Esophagus (tissue), 2 donors: ENCODE results near the gene GUCD1. TPM values are rescaled to one million over a fixed set of nuclear protein-coding genes. Genes with fewer than 3 reads are reported as not detected.

Experiments
- H3K27ac ChIP-seq, 2 donors: one replicate each; pipeline ENCODE4 v1.5.1; 2013; ENCODE audit warnings: low read depth in 2 of 2, mild to moderate bottlenecking in 2 of 2, inconsistent platforms in 1 of 2, low read length in 1 of 2, moderate library complexity in 1 of 2
- H3K27me3 ChIP-seq, 2 donors: one replicate each; pipeline ENCODE4 v1.6.1; 2013; ENCODE audit warnings: low read length in 2 of 2, control low read depth in 1 of 2, mild to moderate bottlenecking in 1 of 2; ENCODE audit not compliant: insufficient read depth in 2 of 2, control insufficient read depth in 1 of 2
- H3K36me3 ChIP-seq, 2 donors: one replicate each; pipeline ENCODE4 v1.6.1; 2013; ENCODE audit warnings: low read length in 1 of 2; ENCODE audit not compliant: control insufficient read depth in 2 of 2, insufficient read depth in 2 of 2
- H3K4me1 ChIP-seq, 2 donors: one replicate each; pipeline ENCODE4 v1.6.1; 2013; ENCODE audit warnings: low read length in 1 of 2; ENCODE audit not compliant: control insufficient read depth in 2 of 2, insufficient read depth in 2 of 2
- H3K4me3 ChIP-seq, 2 donors: one replicate each; pipeline ENCODE4 v1.5.1; 2013; ENCODE audit warnings: low read length in 2 of 2, mild to moderate bottlenecking in 2 of 2, low read depth in 1 of 2, moderate library complexity in 1 of 2
- H3K9me3 ChIP-seq, 2 donors: one replicate each; pipeline ENCODE4 v1.6.1; 2013; ENCODE audit warnings: mild to moderate bottlenecking in 2 of 2, low read depth in 1 of 2, low read length in 1 of 2, moderate library complexity in 1 of 2; ENCODE audit not compliant: control insufficient read depth in 2 of 2, insufficient read depth in 1 of 2
- WGBS, 2 donors: extraction: QIAGEN DNeasy Blood & Tissue Kit; methylation state at CpG; one replicate each; pipeline ENCODE4 v1.1.7; 2013; 5-methylcytosine and 5-hydroxymethylcytosine counted together
- polyA plus RNA-seq, 2 donors: library from polyadenylated mRNA; stranded (reverse); fragments of 200-250 nt; gene quantifications; one replicate each; pipeline ENCODE4 v1.2.3, GENCODE V29; 2013
- donor health status: healthy with polysubstance abuse.
- donor health status: Bipolar disorder and iron deficiency.

Gene GUCD1
- polyA plus RNA-seq, 2 donors: 50.4 to 62.9 TPM

DNA sequence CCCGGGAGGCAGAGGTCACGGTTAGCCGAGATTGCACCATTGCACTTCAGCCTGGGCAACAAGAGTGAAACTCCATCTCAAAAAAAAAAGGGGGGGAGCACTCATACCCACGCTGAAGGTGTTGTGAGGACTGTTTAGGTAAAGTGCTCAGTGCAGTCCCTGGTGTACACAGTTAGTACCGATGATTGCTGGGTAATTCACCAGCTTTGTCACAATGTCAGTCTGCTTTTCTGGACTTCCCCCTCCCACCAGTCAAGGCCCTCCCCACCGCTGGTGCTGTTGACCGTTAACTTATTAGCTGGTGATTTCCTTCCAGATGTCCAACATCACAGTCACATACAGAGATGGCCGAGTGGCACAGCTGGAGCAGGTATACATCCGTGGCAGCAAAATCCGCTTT is 12.7 kb upstream of the GUCD1 start:
- H3K4me3 ChIP-seq: no peak overlapping the region
- H3K27me3 ChIP-seq: no peaks in the 10 kb centered on the region
- H3K36me3 ChIP-seq: peaks cover 8 to 35% of the 10 kb centered on the region in 2 donors
- no peaks in the 10 kb centered on the region for H3K9me3 ChIP-seq
- 80 to 82% methylated on average over 10 of the region's 10 CpGs for WGBS, 2 donors
- H3K27ac ChIP-seq: no peak overlapping the region
- H3K4me1 ChIP-seq: no peaks in the 10 kb centered on the region

DNA sequence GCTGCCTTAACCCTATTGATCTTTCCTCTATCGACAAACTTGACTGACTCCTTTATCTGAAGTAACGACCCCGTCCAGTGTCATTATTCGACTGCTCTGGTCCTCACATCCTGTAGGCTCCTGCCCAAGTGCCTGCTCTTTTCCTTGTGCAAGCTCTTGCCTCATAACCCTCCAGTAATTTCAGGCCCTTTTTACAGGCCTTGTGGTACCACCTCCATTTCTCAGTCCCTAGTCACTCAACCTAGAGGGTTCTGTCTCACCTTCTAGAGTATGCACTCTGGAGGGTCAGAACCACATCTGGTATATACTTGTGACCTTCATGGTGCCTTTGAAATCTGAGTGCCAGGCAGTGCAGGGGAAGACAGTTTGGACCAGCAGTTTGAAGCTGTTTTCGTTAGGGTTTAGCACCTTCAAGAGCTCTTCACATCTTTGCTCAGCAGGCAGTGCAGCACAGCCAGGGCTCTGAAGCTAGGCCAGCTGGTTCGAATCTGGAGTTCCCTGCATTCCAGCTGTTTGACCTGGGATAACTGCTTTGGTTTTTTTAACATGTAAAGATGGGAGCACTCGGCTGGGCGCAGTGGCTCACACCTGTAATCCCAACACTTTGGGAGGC is 12.1 kb upstream of the GUCD1 start:
- no peaks in the 10 kb centered on the region for H3K4me1 ChIP-seq
- H3K4me3 ChIP-seq: no peak overlapping the region
- peaks cover 4 to 29% of the 10 kb centered on the region in 2 donors for H3K36me3 ChIP-seq
- 72 to 73% methylated on average over 8 of the region's 8 CpGs for WGBS, 2 donors
- no peaks in the 10 kb centered on the region for H3K27me3 ChIP-seq
- no peaks in the 10 kb centered on the region for H3K9me3 ChIP-seq
- H3K27ac ChIP-seq: no peak overlapping the region

DNA sequence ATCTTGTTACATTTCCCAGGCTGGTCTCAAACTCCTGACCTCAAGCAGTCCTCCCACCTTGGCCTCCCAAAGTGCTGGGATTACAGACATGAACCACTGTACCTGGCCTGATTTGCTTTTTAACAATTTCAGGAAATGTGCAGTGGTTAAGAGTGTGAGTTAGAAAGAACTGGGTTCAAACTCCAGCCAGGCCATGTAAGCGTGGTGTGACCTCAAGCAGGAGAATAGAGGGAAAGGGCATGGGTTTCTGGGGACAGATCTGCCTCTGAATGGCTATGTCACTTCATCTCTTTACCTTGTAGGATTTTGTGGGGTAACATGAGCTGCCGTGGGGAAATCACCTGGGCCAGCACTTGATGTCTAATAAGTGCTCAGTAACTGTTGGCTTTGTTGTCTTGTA is 10.1 kb upstream of the GUCD1 start:
- 82 to 87% methylated on average over 2 of the region's 2 CpGs for WGBS, 2 donors
- H3K4me3 ChIP-seq: no peak overlapping the region
- no peaks in the 10 kb centered on the region for H3K27me3 ChIP-seq
- no peaks in the 10 kb centered on the region for H3K9me3 ChIP-seq
- no peaks in the 10 kb centered on the region for H3K4me1 ChIP-seq
- peaks cover 3 to 24% of the 10 kb centered on the region in 2 donors for H3K36me3 ChIP-seq
- H3K27ac ChIP-seq: no peak overlapping the region

DNA sequence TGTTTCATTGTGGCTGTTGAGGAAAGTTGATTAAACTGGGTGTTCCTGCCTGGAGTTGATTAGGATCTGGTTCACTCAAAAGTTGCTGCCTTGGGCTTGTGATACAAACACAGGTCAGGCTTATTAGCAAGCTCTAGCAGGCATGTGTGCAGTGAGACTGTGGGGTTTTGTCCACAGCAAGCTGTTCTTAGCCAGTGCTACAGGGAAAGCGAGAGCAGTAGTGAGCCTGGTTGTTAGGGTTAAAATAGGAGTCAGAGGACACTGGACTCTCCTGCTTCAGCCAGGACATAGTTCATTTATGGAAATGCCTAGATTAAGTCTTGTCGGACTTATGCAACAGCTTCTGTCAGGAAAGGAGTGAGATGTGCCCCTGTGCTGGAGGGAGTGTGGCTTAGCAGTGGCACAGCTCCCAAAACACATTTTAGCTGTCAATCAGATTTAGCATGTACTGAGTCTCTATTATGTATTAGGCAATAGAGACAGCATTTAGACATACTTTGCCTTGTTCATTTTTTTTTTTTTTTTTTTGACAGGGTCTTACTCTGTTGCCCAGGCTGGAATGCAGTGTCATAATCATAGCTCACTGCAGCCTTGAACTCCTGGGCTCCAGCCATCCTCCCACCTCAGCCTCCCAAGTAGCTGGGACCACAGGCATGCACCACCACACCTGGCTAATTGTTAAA is 9.6 kb upstream of the GUCD1 start:
- H3K4me3 ChIP-seq: no peak overlapping the region
- WGBS, 2 donors: 64 to 65% methylated on average over 2 of the region's 2 CpGs
- no peaks in the 10 kb centered on the region for H3K9me3 ChIP-seq
- peak overlapping the region in 1 of 2 donors; percentile 20 for H3K27ac ChIP-seq
- no peaks in the 10 kb centered on the region for H3K4me1 ChIP-seq
- peaks cover 3 to 23% of the 10 kb centered on the region in 2 donors for H3K36me3 ChIP-seq
- no peaks in the 10 kb centered on the region for H3K27me3 ChIP-seq

DNA sequence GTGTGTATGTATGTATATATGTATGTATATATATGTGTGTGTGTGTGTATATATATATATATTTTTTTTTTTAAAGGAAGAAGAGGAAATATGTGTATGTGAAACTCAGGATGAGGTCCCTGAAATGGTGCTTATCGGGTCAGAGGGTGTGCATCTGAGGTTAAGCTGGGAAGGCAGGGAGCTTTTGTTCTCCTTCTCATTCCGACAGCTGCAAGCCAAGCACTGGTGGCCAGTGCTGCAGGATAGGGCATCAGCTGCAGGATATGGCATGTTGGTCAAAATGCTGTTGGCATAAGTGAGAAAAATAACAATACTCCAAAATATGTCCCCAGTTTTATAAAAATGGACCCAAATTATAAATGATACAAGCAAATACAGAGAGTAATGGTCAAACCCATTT is 8.3 kb upstream of the GUCD1 start:
- H3K4me3 ChIP-seq: no peak overlapping the region

DNA sequence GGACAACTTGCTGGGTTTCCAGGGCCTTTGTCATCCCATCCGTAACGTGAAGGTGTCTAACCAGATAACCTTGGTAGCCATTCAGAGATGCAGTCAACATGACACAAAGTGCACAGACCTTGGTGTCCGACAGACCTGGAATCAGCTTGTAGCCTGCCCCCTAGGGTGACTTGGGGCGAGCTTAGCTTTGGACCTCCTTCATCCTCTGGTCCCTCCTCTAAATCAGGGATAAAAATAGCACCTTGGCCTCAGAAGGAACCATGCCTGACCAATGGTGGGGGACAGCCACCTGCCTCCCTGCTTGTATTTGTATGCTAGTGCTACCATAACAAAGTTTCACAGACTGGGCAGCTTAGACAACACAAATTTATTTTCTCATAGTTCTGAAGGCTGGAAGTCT is 4.5 kb upstream of the GUCD1 start:
- Histone ChIP-seq H3K36me3 (peaks cover 6 to 18% of the 10 kb centered on the region in 2 donors), H3K4me1 (no peaks in the 10 kb centered on the region)
- 60 to 62% methylated on average over 4 of the region's 4 CpGs for WGBS, 2 donors

More for the DNA sequence above, 8.3 kb upstream of the GUCD1 start:
- 94 to 96% methylated on average over 2 of the region's 2 CpGs for WGBS, 2 donors
- peaks cover 9 to 29% of the 10 kb centered on the region in 2 donors for H3K36me3 ChIP-seq
- H3K9me3 ChIP-seq: no peaks in the 10 kb centered on the region
- H3K27ac ChIP-seq: no peak overlapping the region
- H3K4me1 ChIP-seq: no peaks in the 10 kb centered on the region
- no peaks in the 10 kb centered on the region for H3K27me3 ChIP-seq

DNA sequence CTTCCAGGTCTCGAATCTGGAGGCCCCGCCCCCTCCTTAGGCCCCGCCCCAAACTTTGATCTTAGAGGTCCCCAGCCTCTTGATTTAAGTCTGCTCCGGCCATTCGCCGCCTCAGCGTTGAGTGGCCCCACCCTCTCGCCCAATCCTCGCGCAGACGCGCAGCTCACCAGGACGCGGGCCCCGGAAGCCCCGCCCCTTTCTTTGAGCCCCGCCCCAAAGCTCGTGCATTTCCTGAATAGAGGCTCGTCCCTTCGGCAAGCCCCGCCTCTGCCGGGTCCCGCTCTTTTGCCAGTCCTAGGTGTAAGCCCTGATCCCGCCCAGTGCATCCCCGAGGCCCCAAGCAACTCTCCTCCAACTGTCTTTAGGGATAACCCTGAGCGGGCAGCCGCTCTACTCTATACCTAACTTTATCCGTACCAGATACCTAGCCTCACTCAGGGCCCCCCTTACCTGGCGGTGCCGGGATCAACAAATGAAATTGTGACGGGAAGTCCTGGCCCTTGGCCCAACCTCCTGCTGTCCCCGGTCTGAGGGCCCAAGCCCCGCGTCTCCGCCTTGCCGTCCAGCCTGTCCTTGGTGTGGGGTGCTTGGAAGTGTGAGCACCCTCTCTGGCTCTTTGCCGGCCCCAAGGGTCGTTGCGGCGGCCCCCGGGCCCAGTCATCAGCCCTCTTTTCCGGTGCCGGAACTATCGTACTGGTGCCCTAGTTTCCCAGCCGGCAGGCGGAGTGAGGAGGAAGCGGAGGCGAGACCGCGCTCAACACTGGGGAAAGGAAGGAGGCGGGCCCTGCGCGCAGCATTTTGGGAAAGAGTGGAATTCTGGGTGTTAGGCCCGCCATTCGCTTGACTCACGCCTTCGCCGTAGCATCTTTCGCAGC is 464 bp upstream of the GUCD1 start, which contains the start of gene SNRPD3:
TSS of gene SNRPD3 (plus strand) at position 835 of the 875 bp plus-strand sequence. CDS start 1,676 bp downstream, outside the sequence.
- H3K4me1 ChIP-seq: peaks cover 0 to 12% of the 10 kb centered on the region in 2 donors
- no peaks in the 10 kb centered on the region for H3K9me3 ChIP-seq
- peak within 1 kb of the TSS; percentile 88 for H3K4me3 ChIP-seq
- H3K27ac ChIP-seq: peak within 1 kb of the TSS; percentile 97 to 99
- 0 to 1% methylated on average over 55 to 59 of the region's 59 CpGs for WGBS, 2 donors
- H3K27me3 ChIP-seq: no peaks in the 10 kb centered on the region
- peaks cover 6 to 17% of the 10 kb centered on the region in 2 donors for H3K36me3 ChIP-seq

More for the DNA sequence above, 4.5 kb upstream of the GUCD1 start:
- Histone ChIP-seq H3K9me3 (no peaks in the 10 kb centered on the region), H3K4me3 (no peak overlapping the region), H3K27ac (no peak overlapping the region), H3K27me3 (no peaks in the 10 kb centered on the region)

DNA sequence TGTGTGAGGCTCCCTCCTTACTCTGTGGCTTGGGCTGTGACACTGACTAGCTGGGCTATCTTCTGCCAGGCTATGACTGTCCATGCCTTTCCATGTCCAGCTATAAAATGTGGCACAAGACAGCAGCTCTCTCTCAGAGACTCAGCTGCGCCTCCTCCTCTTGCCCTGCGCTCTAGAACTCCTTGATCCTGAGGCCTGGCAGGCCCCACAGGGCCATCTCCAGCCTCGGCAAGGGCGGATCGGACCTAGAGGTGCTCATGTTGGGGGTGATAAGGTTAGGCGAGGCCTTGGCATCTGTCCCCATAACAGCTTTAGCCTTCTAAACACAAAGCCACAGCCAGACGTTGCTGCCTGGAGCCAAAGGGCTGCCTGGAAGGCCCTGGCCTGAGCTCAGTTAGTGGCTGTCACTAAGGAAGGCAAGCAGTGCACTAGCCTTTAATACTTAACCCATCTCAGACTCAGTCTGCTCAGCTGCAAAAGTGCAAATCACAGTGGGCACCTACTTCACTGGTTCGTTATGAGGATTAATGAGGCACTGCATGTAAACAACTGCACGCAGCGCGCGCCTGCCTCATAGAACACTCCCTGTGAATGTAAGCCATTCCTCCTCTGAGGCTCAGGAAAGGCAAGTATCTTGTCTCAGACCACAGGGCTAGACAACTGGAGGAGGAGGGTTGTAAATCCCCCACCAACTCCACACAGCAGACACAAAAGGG is 1.2 kb downstream of the GUCD1 start:
- 21 to 22% methylated on average over 12 of the region's 12 CpGs for WGBS, 2 donors
- Histone ChIP-seq H3K4me3 (peak overlapping the region; percentile 82 to 88), H3K9me3 (no peaks in the 10 kb centered on the region), H3K27me3 (no peaks in the 10 kb centered on the region), H3K36me3 (peaks cover 4 to 10% of the 10 kb centered on the region in 2 donors), H3K4me1 (peaks cover 0 to 12% of the 10 kb centered on the region in 2 donors), H3K27ac (peak overlapping the region; percentile 92 to 95)
